ENCODE results near the gene SEPTIN7. TPM values are rescaled to one million over a fixed set of nuclear protein-coding genes. Genes with fewer than 3 reads are reported as not detected.
"Not testable (repeated sequence)": the region's sequence is repeated elsewhere in the genome, so short reads cannot be mapped to it uniquely, and the experiment has no call there.

SEPTIN7 gene
- total and polyA plus RNA-seq, 9 of the 15 experiments (the other 6 are each of a cell fraction or from before 2014, with no cell fraction given): 95.0 to 268 (median 163) TPM

- Histone ChIP-seq H3K36me3 (ENCODE audit: control insufficient read depth, insufficient read depth, low read length) (no peaks in the 10 kb centered on the region), H4K20me1 (replicated peaks; ENCODE audit: control insufficient read depth, insufficient read depth, low read length) (no peaks in the 10 kb centered on the region), H3K4me3 (no peak overlapping the region), H3K27me3 (ENCODE audit: control insufficient read depth in 2 of 2, insufficient read depth in 2 of 2, low read length in 2 of 2) (0 out of 5 replicates have a peak, but pooled peaks cover 0 to 3% of the 10 kb centered on the region in 2 experiments), H3K79me2 (ENCODE audit: control insufficient read depth, insufficient read depth, low read length) (no peaks in the 10 kb centered on the region), H2AFZ (ENCODE audit: low read depth, low read length) (no peak overlapping the region), H3K9me1 (ENCODE audit: control insufficient read depth, insufficient read depth, low read length) (no peaks in the 10 kb centered on the region), H3K27ac (ENCODE audit: extremely low read depth, low read depth, low read length) (no peak overlapping the region), H3K9me3 (replicated peaks; ENCODE audit: control insufficient read depth, insufficient read depth, low read depth, low read length) (no peaks in the 10 kb centered on the region), H3K9ac (ENCODE audit: insufficient read depth in 1 of 2, low read depth in 2 of 2, low read length in 2 of 2) (no peak overlapping the region), H3K4me1 (replicated peaks in 1 of 2; ENCODE audit: control insufficient read depth in 2 of 2, insufficient read depth in 2 of 2, low read length in 2 of 2) (peaks cover 0 to 11% of the 10 kb centered on the region in 2 experiments; a peak in 2 of 5 replicates), H3K4me2 (ENCODE audit: insufficient read depth, low read length) (no peak overlapping the region)
- DNase-seq (ENCODE audit: extremely low read depth in 1 of 4, low spot score in 3 of 4) (no peak), FAIRE-seq (no peak), ATAC-seq (no peak)
- ChIA-PET POLR2A (no interaction called here), CTCF (ENCODE audit: low intra/inter-chr PET ratio) (no interaction called here)
- intact Hi-C loops (cut with micrococcal nuclease) (no loop called here), in situ Hi-C loops (cut with MboI) (no loop called here)
- peak; percentile 45; the same call in 1 of the 2 replicates for TF ChIP-seq FOSL1 (tag; conservative IDR thresholded peaks at IDR 0.05)
- no peak for TF ChIP-seq ETV5 (CRISPR knock-in tag; IDR thresholded peaks at IDR 0.05; ENCODE audit: low read depth)
- WGBS (ENCODE audit: insufficient coverage, low coverage, missing lambda C conversion rate): 12% methylated on average over 3 of the region's 3 CpGs
- BruUV-seq (replicated peaks): no TSS peak
Observed at GRCh38 chr7:35755711-35756110, 45.1 kb upstream of the SEPTIN7 start.

DNA sequence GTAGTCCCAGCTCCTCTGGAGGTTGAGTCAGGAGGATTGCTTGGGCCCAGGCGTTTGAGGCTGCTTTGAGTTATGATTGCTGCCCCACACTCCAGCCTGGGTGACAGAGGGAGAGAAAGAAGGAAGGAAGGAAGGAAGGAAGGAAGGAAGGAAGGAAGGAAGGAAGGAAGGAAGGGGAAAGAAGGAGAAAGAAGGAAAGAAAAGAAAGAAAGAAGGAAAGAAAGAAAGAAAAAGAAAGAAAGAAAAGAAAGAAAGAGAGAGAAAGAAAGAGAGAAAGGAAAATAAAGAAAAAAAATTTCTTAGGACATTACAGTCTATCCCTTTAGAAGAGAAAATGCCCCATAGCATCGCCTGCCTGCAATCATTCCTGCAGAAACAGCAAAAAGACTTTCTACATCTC, 44.4 kb upstream of the SEPTIN7 start:
- H3K9me3 ChIP-seq (replicated peaks; ENCODE audit: control insufficient read depth, insufficient read depth, low read depth, low read length); H3K36me3 ChIP-seq (ENCODE audit: control insufficient read depth, insufficient read depth, low read length); FAIRE-seq; DNase-seq (ENCODE audit: extremely low read depth in 1 of 4, low spot score in 3 of 4); H3K9me1 ChIP-seq (ENCODE audit: control insufficient read depth, insufficient read depth, low read length); H4K20me1 ChIP-seq (replicated peaks; ENCODE audit: control insufficient read depth, insufficient read depth, low read length); H3K9ac ChIP-seq (ENCODE audit: insufficient read depth in 1 of 2, low read depth in 2 of 2, low read length in 2 of 2); ATAC-seq; H2AFZ ChIP-seq (ENCODE audit: low read depth, low read length); H3K27ac ChIP-seq (ENCODE audit: extremely low read depth, low read depth, low read length); POLR2A ChIA-PET; intact Hi-C loops (cut with micrococcal nuclease); CTCF ChIA-PET (ENCODE audit: low intra/inter-chr PET ratio); BruUV-seq (replicated peaks); H3K79me2 ChIP-seq (ENCODE audit: control insufficient read depth, insufficient read depth, low read length); H3K4me2 ChIP-seq (ENCODE audit: insufficient read depth, low read length); H3K27me3 ChIP-seq (ENCODE audit: control insufficient read depth in 2 of 2, insufficient read depth in 2 of 2, low read length in 2 of 2); H3K4me3 ChIP-seq; in situ Hi-C loops (cut with MboI): not testable (repeated sequence)
- peak; percentile 79 for TF ChIP-seq ZNF512 (tag; IDR thresholded peaks at IDR 0.05)
- TF ChIP-seq OTX1 (CRISPR knock-in tag; IDR thresholded peaks at IDR 0.05): 0 out of 2 replicates have a peak, but pooled peaks have one; percentile 14
- H3K4me1 ChIP-seq (replicated peaks in 1 of 2; ENCODE audit: control insufficient read depth in 2 of 2, insufficient read depth in 2 of 2, low read length in 2 of 2): peaks cover 0 to 11% of the 10 kb centered on the region in 2 experiments; a peak in 3 of 5 replicates
- 0% methylated on average over 2 of the region's 2 CpGs for WGBS (ENCODE audit: insufficient coverage, low coverage, missing lambda C conversion rate)

Data from K562 (cell line).